ENCODE results near the gene ITGA11. TPM values are rescaled to one million over a fixed set of nuclear protein-coding genes. Genes with fewer than 3 reads are reported as not detected.
A peak's percentile ranks its signal among the peaks of the same experiment; 100 is the strongest.

The ITGA11 gene
- total RNA-seq, 3 donors from 2014 or later: 7.8 to 8.5 (median 7.9) TPM

DNA sequence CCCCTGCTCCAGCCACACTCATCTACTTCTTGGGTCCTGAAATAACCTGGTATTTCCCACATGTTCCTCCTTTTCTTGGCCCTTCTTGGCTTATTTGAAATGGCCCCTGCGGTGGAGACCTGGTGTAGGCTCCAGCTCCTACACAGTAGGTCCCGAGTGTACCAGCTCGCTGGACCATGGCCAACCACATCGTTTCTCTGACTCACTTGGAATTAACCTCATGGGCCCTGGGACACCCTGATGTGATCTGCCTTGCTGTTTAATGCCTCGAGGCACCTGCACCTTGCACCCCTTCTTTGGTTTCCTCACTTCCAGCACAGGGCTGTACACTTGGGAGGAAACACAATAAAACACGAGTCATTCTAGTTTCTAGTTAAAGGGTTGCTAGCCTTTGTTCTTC, 94.1 kb downstream of the ITGA11 start:
- no peaks in the 10 kb centered on the region for H3K9me3 ChIP-seq
- DNase-seq (ENCODE audit: low spot score in 2 of 2): no peak
- H3K4me3 ChIP-seq: no peak overlapping the region
- intact Hi-C loops (cut with DNase I; ENCODE audit: low total_unique reads): no loop called here
- no peaks in the 10 kb centered on the region for H3K36me3 ChIP-seq
- TF ChIP-seq POLR2A (IDR thresholded peaks at IDR 0.05) (no peak), POLR2AphosphoS5 (IDR thresholded peaks at IDR 0.05) (no peak), CTCF (IDR thresholded peaks at IDR 0.05) (no peak)
- H3K27ac ChIP-seq: peak overlapping the region in 1 of 2 donors; percentile 36
- H3K27me3 ChIP-seq: no peaks in the 10 kb centered on the region
- peaks cover 4 to 21% of the 10 kb centered on the region in 2 donors for H3K4me1 ChIP-seq

- Histone ChIP-seq H3K9me3 (no peaks in the 10 kb centered on the region), H3K27me3 (no peaks in the 10 kb centered on the region)
Observed at GRCh38 chr15:68336516-68336915, 95.4 kb downstream of the ITGA11 start.

GRCh38 chr15:68335655-68336054, 96.3 kb downstream of the ITGA11 start:
- Histone ChIP-seq H3K27ac (peak overlapping the region; percentile 86 to 94), H3K9me3 (no peaks in the 10 kb centered on the region), H3K4me1 (peaks cover 0 to 21% of the 10 kb centered on the region in 2 donors), H3K27me3 (no peaks in the 10 kb centered on the region), H3K36me3 (no peaks in the 10 kb centered on the region), H3K4me3 (peak overlapping the region in 2 of 3 donors; percentile 22 to 28)
- DNase-seq (ENCODE audit: low spot score in 2 of 2): peak in 1 of 2 donors; percentile 75
- intact Hi-C loops (cut with DNase I; ENCODE audit: low total_unique reads): no loop called here
- TF ChIP-seq POLR2A (IDR thresholded peaks at IDR 0.05) (no peak), POLR2AphosphoS5 (IDR thresholded peaks at IDR 0.05) (no peak), CTCF (IDR thresholded peaks at IDR 0.05) (peak in 1 of 3 donors; percentile 23)

More at GRCh38 chr15:68336516-68336915, 95.4 kb downstream of the ITGA11 start:
- Histone ChIP-seq H3K27ac (peak overlapping the region; percentile 86 to 94), H3K36me3 (no peaks in the 10 kb centered on the region), H3K4me1 (peaks cover 0 to 21% of the 10 kb centered on the region in 2 donors), H3K4me3 (no peak overlapping the region)
- intact Hi-C loops (cut with DNase I; ENCODE audit: low total_unique reads): no loop called here
- DNase-seq (ENCODE audit: low spot score in 2 of 2): no peak
- TF ChIP-seq POLR2A (IDR thresholded peaks at IDR 0.05) (no peak), CTCF (IDR thresholded peaks at IDR 0.05) (no peak), POLR2AphosphoS5 (IDR thresholded peaks at IDR 0.05) (no peak)

GRCh38 chr15:68335251-68335650, 96.7 kb downstream of the ITGA11 start:
- intact Hi-C loops (cut with DNase I; ENCODE audit: low total_unique reads): no loop called here
- Histone ChIP-seq H3K36me3 (no peaks in the 10 kb centered on the region), H3K4me3 (peak overlapping the region in 2 of 3 donors; percentile 22 to 28), H3K27ac (peak overlapping the region; percentile 86 to 94), H3K27me3 (no peaks in the 10 kb centered on the region), H3K4me1 (peaks cover 0 to 21% of the 10 kb centered on the region in 2 donors), H3K9me3 (no peaks in the 10 kb centered on the region)
- peak; percentile 65 to 91 for DNase-seq (ENCODE audit: low spot score in 2 of 2)
- no peak for TF ChIP-seq CTCF (IDR thresholded peaks at IDR 0.05)
- TF ChIP-seq POLR2AphosphoS5 (IDR thresholded peaks at IDR 0.05): peak; percentile 34 to 80 (median 51)
- no peak for TF ChIP-seq POLR2A (IDR thresholded peaks at IDR 0.05)

- TF ChIP-seq POLR2A (IDR thresholded peaks at IDR 0.05): no peak
- no peak for TF ChIP-seq CTCF (IDR thresholded peaks at IDR 0.05)
- no peak for TF ChIP-seq POLR2AphosphoS5 (IDR thresholded peaks at IDR 0.05)
- Histone ChIP-seq H3K4me1 (peaks cover 0 to 21% of the 10 kb centered on the region in 2 donors), H3K9me3 (no peaks in the 10 kb centered on the region), H3K36me3 (no peaks in the 10 kb centered on the region), H3K27me3 (no peaks in the 10 kb centered on the region), H3K4me3 (peak overlapping the region in 2 of 3 donors; percentile 22 to 28), H3K27ac (peak overlapping the region; percentile 86 to 94)
- intact Hi-C loops (cut with DNase I; ENCODE audit: low total_unique reads): no loop called here
- peak in 1 of 2 donors; percentile 72 for DNase-seq (ENCODE audit: low spot score in 2 of 2)
Observed at GRCh38 chr15:68334661-68335124, 97.3 kb downstream of the ITGA11 start.

All from breast epithelium (tissue), 4 donors.